SU-DHL-6 (cell line): Measurements from ENCODE around the gene ZNF212.

Source experiments
- H2AFZ ChIP-seq: fragments of 200-600 bp; sonication (generic); 2 replicates; pipeline ENCODE4 v1.6.1; 2014; ENCODE audit warnings: low read depth, mild to moderate bottlenecking, moderate library complexity, mixed read lengths, antibody characterized with exemption, low read length; ENCODE audit not compliant: severe bottlenecking
- H3F3A ChIP-seq: fragments of 200-600 bp; shearing (Covaris generic); 2 replicates; pipeline ENCODE4 v1.6.0; 2016; ENCODE audit warnings: antibody characterized with exemption, mild to moderate bottlenecking; ENCODE audit not compliant: insufficient read depth
- H3K27ac ChIP-seq: fragments of 200-600 bp; sonication (generic); 2 replicates; pipeline ENCODE4 v1.5.1; 2016; ENCODE audit warnings: low read depth, mild to moderate bottlenecking, low read length, moderate library complexity, mixed read lengths
- H3K27me3 ChIP-seq: fragments of 200-600 bp; sonication (generic), shearing (Covaris generic); 2 replicates; pipeline ENCODE4 v1.6.0; 2014; ENCODE audit warnings: mild to moderate bottlenecking, low read length
- H3K36me3 ChIP-seq: fragments of 200-600 bp; sonication (generic); 2 replicates; pipeline ENCODE4 v1.6.1; 2014; ENCODE audit warnings: mild to moderate bottlenecking, low read length, mixed read lengths
- H3K4me2 ChIP-seq: fragments of 300-600, 200-600 bp; shearing (Covaris generic), sonication (generic); 2 replicates; pipeline ENCODE4 v1.6.0; 2014; ENCODE audit warnings: low read length, low read depth, mild to moderate bottlenecking; ENCODE audit not compliant: poor library complexity, severe bottlenecking
- H3K4me3 ChIP-seq: fragments of 200-600 bp; sonication (generic); 2 replicates; pipeline ENCODE4 v1.5.1; 2014; ENCODE audit warnings: antibody characterized with exemption, low read length, mild to moderate bottlenecking, mixed read lengths; ENCODE audit not compliant: insufficient read depth, poor library complexity, severe bottlenecking
- H3K79me2 ChIP-seq: fragments of 200-600 bp; sonication (generic); 2 replicates; pipeline ENCODE4 v1.6.1; 2014; ENCODE audit warnings: mild to moderate bottlenecking, low read length, moderate library complexity; ENCODE audit not compliant: insufficient read depth
- H3K9ac ChIP-seq: fragments of 200-600 bp; sonication (generic); 2 replicates; pipeline ENCODE4 v1.7.0; 2014; ENCODE audit warnings: mild to moderate bottlenecking, low read length
- H3K9me2 ChIP-seq: fragments of 200-600 bp; sonication (generic); replicated peaks from 2 replicates; pipeline ENCODE4 v1.6.1; 2014; ENCODE audit warnings: low read length; ENCODE audit not compliant: insufficient read depth
- H3K9me3 ChIP-seq: fragments of 200-600 bp; sonication (generic); 2 replicates; pipeline ENCODE4 v1.6.1; 2014; ENCODE audit warnings: low read length, mixed read lengths; ENCODE audit not compliant: insufficient read depth
- H4K20me1 ChIP-seq: fragments of 200-600 bp; sonication (generic); 2 replicates; pipeline ENCODE4 v1.6.1; 2014; ENCODE audit warnings: low read depth, mild to moderate bottlenecking, antibody characterized with exemption, low read length, moderate library complexity, mixed read lengths
- CTCF ChIP-seq: fragments of 200-600 bp; sonication (generic); IDR thresholded peaks from one replicate; pipeline ENCODE4 v1.5.1; 2017; ENCODE audit warnings: antibody characterized with exemption, mild to moderate bottlenecking, low read length, moderate library complexity; ENCODE audit not compliant: insufficient read depth, poor library complexity, severe bottlenecking
- EZH2phosphoT487 ChIP-seq: fragments of 200-600 bp; sonication (generic), shearing (Covaris generic); conservative IDR thresholded peaks from 2 replicates; pipeline ENCODE4 v1.6.1; 2018; ENCODE audit warnings: mild to moderate bottlenecking, antibody characterized with exemption, low read length, moderate library complexity, mixed read lengths

The ZNF212 gene

GRCh38 chr7:149302865-149303264, 63.4 kb downstream of the ZNF212 start:
- no peaks in the 10 kb centered on the region for H3K9me3 ChIP-seq
- no peaks in the 10 kb centered on the region for H4K20me1 ChIP-seq
- no peak overlapping the region for H3K4me2 ChIP-seq
- H3K36me3 ChIP-seq: no peaks in the 10 kb centered on the region
- H3K27me3 ChIP-seq: no peaks in the 10 kb centered on the region
- H2AFZ ChIP-seq: no peak overlapping the region
- H3K9me2 ChIP-seq: no peaks in the 10 kb centered on the region
- no peaks in the 10 kb centered on the region for H3K79me2 ChIP-seq
- no peak for TF ChIP-seq CTCF
- no peak for TF ChIP-seq EZH2phosphoT487
- no peaks in the 10 kb centered on the region for H3F3A ChIP-seq
- H3K4me3 ChIP-seq: no peak overlapping the region
- H3K27ac ChIP-seq: no peak overlapping the region
- no peak overlapping the region for H3K9ac ChIP-seq

GRCh38 chr7:149304006-149304405, 64.6 kb downstream of the ZNF212 start:
- H3K9me3 ChIP-seq: no peaks in the 10 kb centered on the region
- H3K27ac ChIP-seq: no peak overlapping the region
- H3K36me3 ChIP-seq: no peaks in the 10 kb centered on the region
- no peak overlapping the region for H3K9ac ChIP-seq
- no peaks in the 10 kb centered on the region for H4K20me1 ChIP-seq
- no peaks in the 10 kb centered on the region for H3K27me3 ChIP-seq
- H3K4me3 ChIP-seq: no peak overlapping the region
- H3K79me2 ChIP-seq: no peaks in the 10 kb centered on the region
- H3K4me2 ChIP-seq: no peak overlapping the region
- TF ChIP-seq EZH2phosphoT487 (no peak), CTCF (no peak)
- H2AFZ ChIP-seq: no peak overlapping the region
- H3K9me2 ChIP-seq: no peaks in the 10 kb centered on the region
- H3F3A ChIP-seq: no peaks in the 10 kb centered on the region
